Cardiac fibroblast (primary cell): Measurements from ENCODE around the gene RBM39.
"Not testable (repeated sequence)": the region's sequence is repeated elsewhere in the genome, so short reads cannot be mapped to it uniquely, and the experiment has no call there.

Experiments
- DNase-seq, 2 donors: peaks; one replicate each; pipeline versions ENCODE4 v3.0.0 to v3.0.0-alpha.2; 2010; ENCODE audit warnings: low read depth in 2 of 2
- H3K4me3 ChIP-seq, 2 donors: replicated peaks in 1 of 2; 1 replicate in 1 of 2; 2 replicates in 1 of 2; pipeline ENCODE4 v1.5.1; 2011; ENCODE audit warnings: low read depth in 2 of 2, low read length in 2 of 2, mild to moderate bottlenecking in 2 of 2, moderate library complexity in 1 of 2
- CTCF ChIP-seq: IDR thresholded peaks from one replicate; pipeline ENCODE4 v1.5.1; 2011; ENCODE audit warnings: low read depth, mild to moderate bottlenecking, low read length, inconsistent platforms

Gene RBM39

GRCh38 chr20:35721621-35722020, 20.4 kb downstream of the RBM39 start:
- H3K4me3 ChIP-seq, result no peak overlapping the region
- TF ChIP-seq CTCF, result no peak
- no peak for DNase-seq

GRCh38 chr20:35721219-35721618, 20.8 kb downstream of the RBM39 start:
- DNase-seq, result no peak
- no peak for TF ChIP-seq CTCF
- no peak overlapping the region for H3K4me3 ChIP-seq

- TF ChIP-seq CTCF, result no peak
- DNase-seq, result no peak
- H3K4me3 ChIP-seq, result no peak overlapping the region
Measured at GRCh38 chr20:35720165-35721123, 21.6 kb downstream of the RBM39 start.

GRCh38 chr20:35719717-35720116, 22.3 kb downstream of the RBM39 start:
- no peak for DNase-seq
- no peak for TF ChIP-seq CTCF
- H3K4me3 ChIP-seq, result no peak overlapping the region

GRCh38 chr20:35718972-35719635, 23.0 kb downstream of the RBM39 start:
- H3K4me3 ChIP-seq, result no peak overlapping the region
- no peak for DNase-seq
- no peak for TF ChIP-seq CTCF

GRCh38 chr20:35718321-35718720, 23.7 kb downstream of the RBM39 start:
- not testable (repeated sequence) for H3K4me3 ChIP-seq, DNase-seq

GRCh38 chr20:35716330-35716729, 25.7 kb downstream of the RBM39 start:
- no peak for DNase-seq
- no peak for TF ChIP-seq CTCF

More at GRCh38 chr20:35716330-35716729, 25.7 kb downstream of the RBM39 start:
- no peak overlapping the region for H3K4me3 ChIP-seq
